A673 (cell line): Measurements from ENCODE around the gene RPL38.

Experiments used
- EZH2 ChIP-seq: fragments of 200-600 bp; sonication (generic); IDR thresholded peaks from 2 replicates; pipeline ENCODE4 v1.6.1; 2017; ENCODE audit warnings: borderline replicate concordance, low read depth, mild to moderate bottlenecking, mixed read lengths, antibody characterized with exemption, low read length; ENCODE audit not compliant: poor library complexity, severe bottlenecking
- TF ChIP-seq, protein P1 (sequence below): fragments of 300-800, 200-600 bp; sonication (generic); conservative IDR thresholded peaks from 2 replicates; pipeline ENCODE4 v1.5.1; 2017; ENCODE audit warnings: low read depth, mild to moderate bottlenecking, antibody characterized with exemption, low read length, moderate library complexity, mixed read lengths

DNA sequence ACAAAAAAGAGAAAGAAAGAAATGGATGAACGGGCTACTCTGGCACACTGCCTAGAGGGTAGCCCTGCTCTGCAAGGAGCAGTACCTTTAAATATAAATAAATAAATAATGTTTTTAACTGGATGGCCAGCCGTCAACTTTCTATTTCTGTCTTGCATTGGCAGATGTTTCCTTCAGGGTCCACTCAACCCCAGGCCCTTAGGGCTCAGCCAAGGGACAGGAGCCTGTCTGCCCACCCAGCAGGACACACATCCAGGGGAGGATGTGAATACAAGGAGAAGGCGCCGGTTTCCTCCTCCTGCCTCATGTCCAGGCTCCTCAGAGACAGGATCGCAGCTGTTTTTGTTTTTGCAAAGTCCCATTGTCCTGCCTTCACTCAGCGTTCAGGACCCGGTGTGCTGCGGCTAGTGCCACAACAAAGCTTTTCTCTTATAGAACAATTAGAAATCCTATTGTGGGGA is 32.5 kb downstream of the RPL38 start:
- no peak for TF ChIP-seq EZH2
- TF ChIP-seq, protein P1, sequence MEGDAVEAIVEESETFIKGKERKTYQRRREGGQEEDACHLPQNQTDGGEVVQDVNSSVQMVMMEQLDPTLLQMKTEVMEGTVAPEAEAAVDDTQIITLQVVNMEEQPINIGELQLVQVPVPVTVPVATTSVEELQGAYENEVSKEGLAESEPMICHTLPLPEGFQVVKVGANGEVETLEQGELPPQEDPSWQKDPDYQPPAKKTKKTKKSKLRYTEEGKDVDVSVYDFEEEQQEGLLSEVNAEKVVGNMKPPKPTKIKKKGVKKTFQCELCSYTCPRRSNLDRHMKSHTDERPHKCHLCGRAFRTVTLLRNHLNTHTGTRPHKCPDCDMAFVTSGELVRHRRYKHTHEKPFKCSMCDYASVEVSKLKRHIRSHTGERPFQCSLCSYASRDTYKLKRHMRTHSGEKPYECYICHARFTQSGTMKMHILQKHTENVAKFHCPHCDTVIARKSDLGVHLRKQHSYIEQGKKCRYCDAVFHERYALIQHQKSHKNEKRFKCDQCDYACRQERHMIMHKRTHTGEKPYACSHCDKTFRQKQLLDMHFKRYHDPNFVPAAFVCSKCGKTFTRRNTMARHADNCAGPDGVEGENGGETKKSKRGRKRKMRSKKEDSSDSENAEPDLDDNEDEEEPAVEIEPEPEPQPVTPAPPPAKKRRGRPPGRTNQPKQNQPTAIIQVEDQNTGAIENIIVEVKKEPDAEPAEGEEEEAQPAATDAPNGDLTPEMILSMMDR: no peak
